Ascending aorta (tissue), 2 donors: ENCODE measurements around the gene SLC35A2. TPM values are rescaled to one million over a fixed set of nuclear protein-coding genes. Genes with fewer than 3 reads are reported as not detected.
A peak's percentile ranks its signal among the peaks of the same experiment; 100 is the strongest.

Experiments
- DNase-seq, 2 donors: peaks; one replicate each; pipeline ENCODE4 v3.0.0-alpha.2; 2019; ENCODE audit warnings: low spot score in 2 of 2
- H3K27ac ChIP-seq, 2 donors: fragments of 200-600 bp; sonication (generic); one replicate each; pipeline ENCODE4 v1.5.1; 2016 to 2017; ENCODE audit warnings: mild to moderate bottlenecking in 1 of 2
- H3K27me3 ChIP-seq: fragments of 200-600 bp; sonication (generic); one replicate; pipeline ENCODE4 v1.5.1; 2017
- H3K36me3 ChIP-seq, 2 donors: fragments of 200-600 bp; sonication (generic); one replicate each; pipeline ENCODE4 v1.5.1; 2016
- H3K4me1 ChIP-seq, 2 donors: fragments of 200-600 bp; sonication (generic); one replicate each; pipeline ENCODE4 v1.5.1; 2016 to 2017; ENCODE audit warnings: mild to moderate bottlenecking in 1 of 2
- H3K4me3 ChIP-seq, 2 donors: fragments of 200-600 bp; sonication (generic); one replicate each; pipeline ENCODE4 v1.5.1; 2016 to 2017; ENCODE audit warnings: mild to moderate bottlenecking in 1 of 2
- H3K9me3 ChIP-seq, 2 donors: fragments of 200-600 bp; sonication (generic); one replicate each; pipeline ENCODE4 v1.5.1; 2016
- intact Hi-C: fragments of 100-400 bp; cut with DNase I; formaldehyde crosslinking; loops from one replicate; pipeline ENCODE4 v1.15.1; 2023
- total RNA-seq: library from RNA; depleted of rRNA; stranded (reverse); fragments of >200 nt; gene quantifications from one replicate; pipeline ENCODE4 v1.1.0, GENCODE V29; 2016
- TF ChIP-seq, protein P1 (sequence below), 3 experiments: fragments of 200-600 bp in 2 of 3; fragments of 450-650 bp in 1 of 3; sonication (generic) in 2 of 3; IDR thresholded peaks; one replicate each; pipeline ENCODE4 v1.5.1; 2016 to 2019; ENCODE audit warnings: antibody characterized with exemption in 3 of 3, mild to moderate bottlenecking in 1 of 3, moderate library complexity in 1 of 3

Gene SLC35A2
- total RNA-seq, 1 donor from 2014 or later: 20.2 TPM

DNA sequence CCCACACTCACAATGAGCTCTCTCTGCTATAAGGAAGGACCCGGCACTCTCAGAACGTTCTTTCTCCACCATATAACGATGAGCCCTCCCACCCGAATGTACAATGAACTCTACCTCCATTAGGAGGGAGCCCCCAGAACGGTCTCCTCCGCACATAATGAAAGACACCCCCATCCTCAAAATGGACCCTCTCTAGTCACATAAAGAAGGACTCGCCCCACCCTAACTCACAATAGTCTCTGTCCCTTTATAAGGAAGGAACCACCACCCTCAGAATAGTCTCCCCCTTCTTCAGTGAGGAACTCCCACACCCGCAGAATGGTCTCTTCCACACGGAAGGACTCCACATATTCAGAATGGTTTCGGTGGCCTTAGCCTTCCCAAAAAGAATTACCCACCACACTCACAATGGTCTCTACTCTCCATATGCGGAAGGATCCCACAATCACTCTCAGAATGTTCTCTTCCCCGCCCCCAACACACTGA is 477 bp downstream of the SLC35A2 start:
- Histone ChIP-seq H3K4me1 (no peaks in the 10 kb centered on the region), H3K27me3 (no peaks in the 10 kb centered on the region), H3K9me3 (no peaks in the 10 kb centered on the region), H3K4me3 (peak overlapping the region; percentile 56 to 62), H3K27ac (peak overlapping the region; percentile 72 to 73), H3K36me3 (no peaks in the 10 kb centered on the region)
- no peak for DNase-seq
- intact Hi-C loops: loop anchor here (10.0 kb wide), 2 partner anchors 254 to 376 kb away; partner anchors contain the start of genes MAGIX and TBC1D25
- TF ChIP-seq, protein P1, sequence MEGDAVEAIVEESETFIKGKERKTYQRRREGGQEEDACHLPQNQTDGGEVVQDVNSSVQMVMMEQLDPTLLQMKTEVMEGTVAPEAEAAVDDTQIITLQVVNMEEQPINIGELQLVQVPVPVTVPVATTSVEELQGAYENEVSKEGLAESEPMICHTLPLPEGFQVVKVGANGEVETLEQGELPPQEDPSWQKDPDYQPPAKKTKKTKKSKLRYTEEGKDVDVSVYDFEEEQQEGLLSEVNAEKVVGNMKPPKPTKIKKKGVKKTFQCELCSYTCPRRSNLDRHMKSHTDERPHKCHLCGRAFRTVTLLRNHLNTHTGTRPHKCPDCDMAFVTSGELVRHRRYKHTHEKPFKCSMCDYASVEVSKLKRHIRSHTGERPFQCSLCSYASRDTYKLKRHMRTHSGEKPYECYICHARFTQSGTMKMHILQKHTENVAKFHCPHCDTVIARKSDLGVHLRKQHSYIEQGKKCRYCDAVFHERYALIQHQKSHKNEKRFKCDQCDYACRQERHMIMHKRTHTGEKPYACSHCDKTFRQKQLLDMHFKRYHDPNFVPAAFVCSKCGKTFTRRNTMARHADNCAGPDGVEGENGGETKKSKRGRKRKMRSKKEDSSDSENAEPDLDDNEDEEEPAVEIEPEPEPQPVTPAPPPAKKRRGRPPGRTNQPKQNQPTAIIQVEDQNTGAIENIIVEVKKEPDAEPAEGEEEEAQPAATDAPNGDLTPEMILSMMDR (IDR thresholded peaks at IDR 0.05): no peak

GRCh38 chrX:48909703-48910294 is 1.6 kb downstream of the SLC35A2 start:
- intact Hi-C loops: loop anchor here (10.0 kb wide), 2 partner anchors 255 to 375 kb away; partner anchors contain the start of genes MAGIX and TBC1D25
- no peak overlapping the region for H3K4me3 ChIP-seq
- H3K4me1 ChIP-seq: no peaks in the 10 kb centered on the region
- no peak overlapping the region for H3K27ac ChIP-seq
- no peaks in the 10 kb centered on the region for H3K27me3 ChIP-seq
- H3K36me3 ChIP-seq: peaks cover 0 to 8% of the 10 kb centered on the region in 2 donors
- H3K9me3 ChIP-seq: no peaks in the 10 kb centered on the region
- TF ChIP-seq, protein P1 (IDR thresholded peaks at IDR 0.05): no peak
- DNase-seq: no peak

DNA sequence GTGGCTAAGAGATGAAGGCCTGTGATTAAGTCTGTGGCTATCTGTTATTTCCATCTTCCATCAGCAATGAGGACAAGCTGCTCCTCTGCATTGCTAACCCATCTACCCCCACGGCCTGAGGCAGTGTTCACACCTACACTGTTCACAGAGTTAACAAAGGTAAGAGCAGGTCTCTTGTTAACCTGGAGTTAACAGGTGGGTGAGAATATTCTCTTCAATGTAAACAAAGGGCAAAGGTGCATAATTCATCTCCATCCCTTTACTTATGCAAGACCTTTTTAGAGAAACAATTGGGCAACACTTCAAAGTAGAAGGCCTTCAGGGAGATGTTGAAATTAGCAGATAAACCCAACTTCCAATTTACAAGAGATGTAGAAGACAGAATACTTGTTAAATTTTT is 2.8 kb downstream of the SLC35A2 start:
- Histone ChIP-seq H3K36me3 (peaks cover 0 to 13% of the 10 kb centered on the region in 2 donors), H3K9me3 (no peaks in the 10 kb centered on the region), H3K27me3 (no peaks in the 10 kb centered on the region), H3K4me3 (no peak overlapping the region), H3K27ac (no peak overlapping the region), H3K4me1 (no peaks in the 10 kb centered on the region)
- no peak for DNase-seq
- intact Hi-C loops: no loop called here
- TF ChIP-seq, protein P1 (IDR thresholded peaks at IDR 0.05): no peak

DNA sequence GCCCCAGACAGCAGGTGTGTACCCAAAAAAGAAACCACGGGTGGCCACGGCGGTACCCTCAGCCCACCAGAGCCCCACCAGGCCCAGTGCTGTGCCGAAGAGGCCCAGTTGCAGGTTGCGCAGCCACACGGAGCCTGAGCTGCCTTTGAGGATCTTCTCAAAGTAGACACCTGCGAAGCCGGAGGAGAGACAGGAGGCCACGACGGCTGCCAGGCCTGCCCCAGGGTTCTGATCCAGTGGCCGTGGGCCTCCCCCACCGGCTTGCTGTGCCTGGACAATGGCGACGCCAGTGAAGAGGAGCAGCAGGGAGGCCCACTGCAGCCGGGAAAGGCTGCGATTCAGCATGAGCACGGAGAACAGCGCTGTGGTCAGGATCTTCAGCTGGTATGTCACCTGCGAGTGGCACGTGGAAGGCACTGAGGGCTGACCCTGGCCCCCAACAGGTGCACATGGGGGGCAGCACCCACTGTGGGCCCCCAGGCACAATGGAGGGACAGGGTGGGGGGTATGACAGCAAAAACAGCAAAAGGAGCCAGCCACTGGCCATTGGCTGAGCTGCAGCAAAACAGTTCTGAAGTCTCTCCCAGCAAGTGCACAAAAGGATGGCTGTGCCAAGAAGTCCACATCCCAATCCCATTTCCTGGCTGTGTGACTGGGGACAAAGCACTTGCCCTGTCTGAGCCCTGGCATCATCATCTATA is 6.2 kb downstream of the SLC35A2 start:
- peaks cover 19 to 30% of the 10 kb centered on the region in 2 donors for H3K36me3 ChIP-seq
- no peaks in the 10 kb centered on the region for H3K4me1 ChIP-seq
- H3K27ac ChIP-seq: no peak overlapping the region
- TF ChIP-seq, protein P1 (IDR thresholded peaks at IDR 0.05): no peak
- no peak for DNase-seq
- H3K4me3 ChIP-seq: no peak overlapping the region
- no peaks in the 10 kb centered on the region for H3K27me3 ChIP-seq
- intact Hi-C loops: no loop called here
- no peaks in the 10 kb centered on the region for H3K9me3 ChIP-seq

- Histone ChIP-seq H3K9me3 (no peaks in the 10 kb centered on the region), H3K4me1 (no peaks in the 10 kb centered on the region), H3K36me3 (peaks cover 19 to 30% of the 10 kb centered on the region in 2 donors), H3K27ac (no peak overlapping the region), H3K4me3 (no peak overlapping the region), H3K27me3 (no peaks in the 10 kb centered on the region)
- TF ChIP-seq, protein P1 (IDR thresholded peaks at IDR 0.05): no peak
- intact Hi-C loops: no loop called here
- no peak for DNase-seq
These were observed 6.8 kb downstream of the SLC35A2 start for GRCh38 chrX:48904626-48905025.
